ENCODE measurements around the gene CAPN1. TPM values are rescaled to one million over a fixed set of nuclear protein-coding genes. Genes with fewer than 3 reads are reported as not detected.
"Not testable (repeated sequence)": the region's sequence is repeated elsewhere in the genome, so short reads cannot be mapped to it uniquely, and the experiment has no call there.

CAPN1 gene
- total RNA-seq, 1 experiment from 2014 or later: 40.5 TPM

DNA sequence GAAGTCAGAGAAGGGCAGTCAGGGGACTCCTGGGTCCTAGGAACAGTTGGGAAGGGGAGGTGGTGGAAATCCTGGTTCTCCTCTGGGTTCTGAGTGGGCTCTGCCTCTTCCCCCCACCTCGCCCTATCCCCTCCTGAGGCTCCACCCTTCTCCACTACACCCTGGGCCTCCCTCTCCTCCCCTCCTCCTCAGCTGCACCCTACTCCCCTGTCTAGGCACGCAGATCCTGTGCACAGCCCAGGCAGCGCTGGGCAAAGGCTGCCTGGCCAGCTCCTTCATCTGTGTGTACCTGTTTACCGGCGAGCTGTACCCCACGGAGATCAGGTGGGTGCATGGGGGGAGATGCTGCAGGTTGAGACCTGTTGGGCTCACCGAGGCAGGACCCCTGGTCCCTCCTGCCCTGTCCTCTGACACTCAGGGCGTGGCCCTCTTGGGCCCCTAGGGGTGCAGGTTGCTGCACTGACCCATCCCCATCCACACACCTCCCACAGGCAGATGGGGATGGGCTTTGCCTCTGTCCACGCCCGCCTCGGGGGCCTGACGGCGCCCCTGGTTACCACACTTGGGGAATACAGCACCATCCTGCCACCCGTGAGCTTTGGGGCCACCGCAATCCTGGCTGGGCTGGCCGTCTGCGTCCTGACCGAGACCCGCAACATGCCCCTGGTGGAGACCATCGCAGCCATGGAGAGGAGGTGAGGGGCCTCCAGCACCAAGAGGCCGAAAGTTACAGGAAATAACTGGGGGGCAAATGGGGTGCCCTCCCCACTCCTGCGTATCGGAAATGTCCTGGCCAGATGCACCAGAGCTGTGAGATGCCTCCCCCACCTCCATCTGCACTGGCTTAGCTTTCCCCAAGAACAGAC, 54.7 kb downstream of the CAPN1 start:
- in situ Hi-C loops (cut with HindIII; ENCODE audit: low pct_unique_long_range_greater_than_20kb, low sequenced_read_pairs): no loop called here
- no peak for DNase-seq (ENCODE audit: low read depth, low spot score)

DNA sequence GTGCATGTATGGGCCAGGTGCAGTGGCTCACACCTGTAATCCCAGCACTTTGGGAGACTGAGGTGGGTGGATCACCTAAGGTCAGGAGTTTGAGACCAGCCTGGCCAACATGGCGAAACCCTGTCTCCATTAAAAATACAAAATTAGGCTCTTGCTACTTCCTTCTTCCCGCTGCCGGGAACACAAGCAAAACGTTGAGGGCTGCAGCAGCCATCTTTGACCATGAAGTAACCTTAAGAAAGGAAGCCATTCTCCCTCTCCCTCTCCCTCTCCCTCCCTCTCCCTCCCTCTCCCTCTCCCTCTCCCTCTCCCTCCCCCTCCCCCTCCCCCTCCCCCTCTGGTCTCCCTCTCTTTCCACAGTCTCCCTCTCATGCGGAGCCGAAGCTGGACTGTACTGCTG, 56.6 kb downstream of the CAPN1 start:
- in situ Hi-C loops (cut with HindIII; ENCODE audit: low pct_unique_long_range_greater_than_20kb, low sequenced_read_pairs); DNase-seq (ENCODE audit: low read depth, low spot score): not testable (repeated sequence)

DNA sequence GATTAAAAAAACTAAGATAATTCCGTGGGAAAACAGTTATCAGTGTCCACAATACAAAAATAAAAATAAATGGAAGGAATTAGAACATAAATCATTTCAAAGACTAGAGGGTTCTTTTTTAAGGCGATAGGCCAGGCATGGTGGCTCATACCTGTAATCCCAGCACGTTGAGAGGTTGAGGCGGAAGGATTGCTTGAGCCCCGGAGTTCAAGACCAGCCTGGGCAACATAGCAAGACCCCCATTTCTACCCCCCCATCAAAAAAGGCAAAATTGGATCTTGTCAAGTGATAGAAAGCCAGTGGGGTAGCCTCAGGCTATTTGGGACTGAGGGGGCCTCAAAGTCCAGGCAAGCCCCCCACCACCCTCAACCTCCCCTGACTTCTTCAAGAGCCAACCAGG, 59.4 kb downstream of the CAPN1 start:
- no peak for DNase-seq (ENCODE audit: low read depth, low spot score)
- in situ Hi-C loops (cut with HindIII; ENCODE audit: low pct_unique_long_range_greater_than_20kb, low sequenced_read_pairs): no loop called here

DNA sequence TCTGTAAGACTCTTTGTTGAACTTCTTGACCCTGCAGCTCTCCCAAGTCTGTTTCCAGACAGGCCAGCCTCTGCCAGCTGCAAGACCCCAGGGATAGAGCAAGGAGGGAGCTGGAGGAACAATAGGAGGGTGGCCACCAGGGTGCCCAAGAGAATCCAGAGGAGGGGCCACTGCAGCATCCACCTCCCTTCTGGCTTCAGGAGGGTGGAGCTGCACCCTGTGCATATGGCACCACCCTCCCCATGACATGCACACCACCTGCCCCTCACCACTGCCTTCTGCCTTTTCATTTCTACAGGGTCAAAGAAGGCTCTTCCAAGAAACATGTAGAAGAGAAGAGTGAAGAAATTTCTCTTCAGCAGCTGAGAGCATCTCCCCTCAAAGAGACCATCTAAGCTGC, 60.0 kb downstream of the CAPN1 start:
- no peak for DNase-seq (ENCODE audit: low read depth, low spot score)
- in situ Hi-C loops (cut with HindIII; ENCODE audit: low pct_unique_long_range_greater_than_20kb, low sequenced_read_pairs): no loop called here

DNA sequence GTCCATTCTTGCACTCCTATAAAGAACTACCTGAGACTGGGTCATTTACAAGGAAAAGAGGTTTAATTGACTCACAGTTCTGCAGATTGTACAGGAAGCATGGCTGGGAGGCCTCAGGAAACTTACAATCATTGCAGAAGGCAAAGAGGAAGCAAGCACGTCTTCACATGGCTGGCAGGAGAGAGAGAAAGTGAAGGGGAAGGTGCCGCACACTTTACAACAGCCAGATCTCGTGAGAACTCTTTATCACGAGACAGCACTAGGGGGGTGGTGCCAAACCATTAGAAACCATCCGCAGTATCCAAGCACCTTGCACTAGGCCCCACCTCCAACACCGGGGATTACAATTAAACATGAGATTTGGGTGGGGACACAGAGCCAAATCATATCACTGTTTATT, 60.7 kb downstream of the CAPN1 start:
- no peak for DNase-seq (ENCODE audit: low read depth, low spot score)
- in situ Hi-C loops (cut with HindIII; ENCODE audit: low pct_unique_long_range_greater_than_20kb, low sequenced_read_pairs): no loop called here

DNA sequence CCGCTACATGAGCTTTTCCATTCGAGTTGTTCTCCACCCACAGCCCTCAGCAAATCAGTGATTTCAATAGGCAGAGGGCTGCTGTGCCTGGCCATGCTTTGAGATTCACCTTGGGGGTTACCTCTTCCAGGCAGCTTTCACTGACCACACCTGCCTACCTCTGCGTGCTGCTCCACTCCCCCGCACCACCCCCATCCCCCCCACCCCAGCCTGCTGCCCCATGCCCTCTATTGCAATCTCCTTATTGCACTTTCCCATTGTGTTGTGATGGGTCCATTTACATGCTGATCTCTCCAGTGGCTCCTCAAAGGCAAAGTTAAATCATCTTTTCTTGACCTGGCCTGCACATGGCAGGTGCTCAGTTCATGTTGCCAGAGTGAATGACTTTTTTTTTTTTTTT, 62.1 kb downstream of the CAPN1 start:
- no peak for DNase-seq (ENCODE audit: low read depth, low spot score)
- in situ Hi-C loops (cut with HindIII; ENCODE audit: low pct_unique_long_range_greater_than_20kb, low sequenced_read_pairs): no loop called here

DNA sequence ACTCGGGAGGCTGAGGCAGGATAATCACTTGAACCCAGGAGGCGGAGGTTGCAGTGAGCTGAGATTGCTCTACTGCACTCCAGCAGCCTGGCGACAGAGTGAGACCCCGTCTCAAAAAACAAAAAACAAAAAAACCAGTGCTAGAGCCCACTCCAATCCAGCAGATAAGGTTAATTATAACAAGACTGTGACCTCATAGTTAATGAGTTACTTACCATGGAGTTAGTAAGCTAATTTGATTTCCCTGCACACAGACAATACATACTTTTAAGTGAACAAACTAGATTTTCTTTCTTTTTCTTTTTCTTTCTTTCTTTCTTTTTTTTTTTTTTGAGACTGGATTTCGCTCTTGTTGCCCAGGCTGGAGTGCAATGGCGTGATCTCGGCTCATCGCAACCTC, 63.3 kb downstream of the CAPN1 start:
- DNase-seq (ENCODE audit: low read depth, low spot score); in situ Hi-C loops (cut with HindIII; ENCODE audit: low pct_unique_long_range_greater_than_20kb, low sequenced_read_pairs): not testable (repeated sequence)

DNA sequence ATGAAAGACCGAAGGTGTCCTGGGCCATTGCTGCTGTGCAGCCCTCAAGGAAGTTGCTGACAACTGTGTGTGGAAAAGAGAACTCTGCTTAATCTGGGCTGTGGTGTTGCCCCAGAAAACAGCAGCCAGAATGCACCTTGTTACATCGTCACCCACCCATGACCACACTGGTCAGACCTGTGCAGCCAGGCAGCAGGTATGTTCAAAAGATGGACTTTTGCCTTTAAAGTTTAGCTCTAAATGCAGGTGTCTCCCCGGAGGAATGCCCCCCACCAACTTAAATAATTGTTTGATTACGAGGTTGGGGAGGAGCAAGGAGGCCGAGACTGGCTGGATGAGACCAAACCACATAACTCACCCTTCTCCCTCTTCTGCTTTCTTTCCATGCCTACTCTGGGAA, 64.8 kb downstream of the CAPN1 start:
- no peak for DNase-seq (ENCODE audit: low read depth, low spot score)
- in situ Hi-C loops (cut with HindIII; ENCODE audit: low pct_unique_long_range_greater_than_20kb, low sequenced_read_pairs): no loop called here

DNA sequence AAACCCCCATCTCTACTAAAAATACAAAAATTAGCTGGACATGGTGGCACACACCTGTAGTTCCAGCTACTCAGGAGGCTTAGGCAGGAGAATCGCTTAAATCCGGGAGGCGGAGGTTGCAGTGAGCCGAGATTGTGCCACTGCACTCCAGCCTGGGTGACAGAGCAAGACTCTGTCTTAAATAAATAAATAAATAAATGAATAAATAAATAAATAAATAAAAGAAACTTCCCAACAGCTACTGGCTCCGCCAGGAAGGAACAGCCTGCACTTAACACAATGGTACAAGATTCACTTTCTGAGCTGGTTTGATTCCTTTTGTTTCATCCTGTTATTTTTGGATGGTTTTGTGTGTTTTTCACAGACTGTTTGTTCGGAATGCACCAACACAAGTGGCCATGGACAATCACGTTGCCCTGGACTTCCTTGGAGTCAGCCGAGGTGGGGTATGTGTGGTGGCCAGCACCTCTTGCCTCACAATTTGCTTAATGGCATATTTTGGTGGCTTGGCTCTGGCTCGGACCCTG, 66.5 kb downstream of the CAPN1 start:
- DNase-seq (ENCODE audit: low read depth, low spot score); in situ Hi-C loops (cut with HindIII; ENCODE audit: low pct_unique_long_range_greater_than_20kb, low sequenced_read_pairs): not testable (repeated sequence)

DNA sequence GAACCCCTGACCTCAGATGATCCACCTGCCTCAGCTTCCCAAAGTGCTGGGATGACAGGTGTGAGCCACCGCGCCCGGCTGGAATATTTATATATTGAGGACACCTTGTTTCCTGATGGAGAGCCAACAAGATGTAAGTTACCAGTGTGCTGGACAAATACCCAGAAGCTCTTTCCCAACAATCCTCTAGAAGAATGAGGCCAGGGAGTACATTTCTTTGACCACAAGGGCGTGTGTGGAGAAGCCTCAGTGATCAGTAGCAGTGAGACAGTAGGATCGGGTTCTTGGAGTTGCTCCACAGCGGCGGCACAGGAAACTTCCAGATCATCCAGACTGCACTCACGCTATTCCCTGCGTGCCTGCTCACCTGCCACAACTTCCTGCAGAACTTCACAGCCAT, 69.7 kb downstream of the CAPN1 start:
- DNase-seq (ENCODE audit: low read depth, low spot score): no peak
- in situ Hi-C loops (cut with HindIII; ENCODE audit: low pct_unique_long_range_greater_than_20kb, low sequenced_read_pairs): no loop called here

DNA sequence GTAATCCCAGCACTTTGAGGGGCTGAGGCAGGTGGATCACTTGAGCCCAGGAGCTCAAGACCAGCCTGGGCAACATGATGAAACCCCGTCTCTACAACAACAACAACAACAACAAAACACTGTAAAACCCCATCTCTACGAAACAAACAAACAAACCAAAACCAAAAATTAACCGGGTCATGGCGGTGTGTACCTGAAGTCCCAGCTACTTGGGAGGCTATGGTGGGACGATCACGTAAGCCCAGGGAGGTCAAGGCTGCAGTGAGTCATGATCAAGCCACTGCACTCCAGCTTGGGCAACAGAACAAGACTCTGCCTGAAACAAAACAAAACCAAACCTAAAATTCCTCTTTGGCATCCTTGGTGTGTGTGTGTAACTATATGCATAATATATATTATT, 73.0 kb downstream of the CAPN1 start:
- no peak for DNase-seq (ENCODE audit: low read depth, low spot score)
- in situ Hi-C loops (cut with HindIII; ENCODE audit: low pct_unique_long_range_greater_than_20kb, low sequenced_read_pairs): no loop called here

DNA sequence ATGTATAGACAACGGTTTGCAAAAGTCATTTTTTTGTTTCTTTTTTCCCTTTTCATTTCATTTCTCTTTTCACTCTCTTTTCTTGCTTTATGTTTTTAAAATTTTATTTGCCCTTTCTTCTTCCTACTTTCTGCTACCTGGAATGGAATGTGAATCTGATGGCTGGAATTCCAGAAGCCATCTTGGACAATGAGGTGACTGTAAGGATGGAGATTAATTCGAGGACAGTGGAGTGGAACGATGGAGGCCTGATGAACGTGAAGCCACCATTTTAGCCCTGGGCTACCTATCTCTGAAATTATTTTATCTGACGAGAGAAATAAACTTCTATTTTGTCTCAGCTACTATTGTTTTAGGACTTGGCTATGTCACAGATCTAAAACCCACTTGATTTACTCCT, 77.3 kb downstream of the CAPN1 start:
- DNase-seq (ENCODE audit: low read depth, low spot score): no peak
- in situ Hi-C loops (cut with HindIII; ENCODE audit: low pct_unique_long_range_greater_than_20kb, low sequenced_read_pairs): no loop called here

DNA sequence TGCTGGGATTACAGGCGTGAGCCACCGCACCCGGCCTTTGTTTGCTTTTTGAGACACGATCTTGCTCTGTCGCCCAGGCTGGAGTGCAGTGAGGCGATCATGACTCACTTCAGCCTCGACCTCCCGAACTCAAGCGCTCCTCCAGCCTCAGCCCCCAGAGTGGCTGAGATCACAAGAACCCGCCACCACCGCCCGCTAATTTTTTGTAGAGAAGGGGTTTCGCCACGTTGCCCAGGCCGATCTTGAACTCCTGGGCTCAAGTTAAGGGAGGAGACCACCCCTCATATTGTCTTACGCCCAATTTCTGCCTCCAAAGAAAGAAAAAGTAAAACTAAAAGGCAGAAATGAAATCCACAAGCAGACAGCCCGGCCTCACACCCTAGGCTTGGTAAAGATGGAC, 78.6 kb downstream of the CAPN1 start:
- in situ Hi-C loops (cut with HindIII; ENCODE audit: low pct_unique_long_range_greater_than_20kb, low sequenced_read_pairs): no loop called here

DNA sequence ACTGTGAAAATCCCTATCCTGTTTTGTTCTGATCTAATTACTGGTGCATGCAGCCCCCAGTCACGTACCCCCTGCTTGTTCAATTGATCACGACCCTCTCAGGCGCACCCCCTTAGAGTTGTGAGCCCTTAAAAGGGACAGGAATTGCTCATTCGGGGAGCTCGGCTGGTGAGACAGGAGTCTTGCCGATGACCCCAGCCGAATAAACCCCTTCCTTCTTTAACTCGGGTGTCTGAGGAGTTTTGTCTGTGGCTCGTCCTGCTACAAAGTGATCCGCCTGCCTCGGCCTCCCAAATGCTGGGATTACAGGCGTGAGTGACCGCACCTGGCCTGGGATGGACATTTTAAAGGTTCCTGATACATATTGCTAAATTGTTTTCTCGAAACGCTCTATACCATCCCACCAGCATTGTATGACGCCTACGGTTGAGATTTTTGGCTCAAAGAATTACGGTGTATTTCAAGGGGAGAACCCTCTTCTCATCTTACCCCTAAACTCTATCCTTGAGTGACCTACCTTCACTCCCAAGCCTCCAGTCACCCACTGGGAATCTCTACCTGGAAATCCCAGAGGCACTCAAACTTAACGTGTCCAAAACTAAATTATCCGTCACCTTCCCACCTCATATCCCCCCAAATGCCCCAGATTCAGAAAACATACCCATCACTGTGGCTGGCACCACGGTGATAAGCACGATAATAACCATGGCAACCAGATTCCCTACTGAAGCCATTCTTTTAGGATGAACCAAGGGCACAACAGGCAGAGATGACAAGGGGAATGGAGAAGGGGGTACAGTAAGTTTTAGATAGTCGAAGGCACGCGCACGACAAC, 79.2 kb downstream of the CAPN1 start:
- in situ Hi-C loops (cut with HindIII; ENCODE audit: low pct_unique_long_range_greater_than_20kb, low sequenced_read_pairs): no loop called here
- peak; percentile 6 for DNase-seq (ENCODE audit: low read depth, low spot score)

More for the DNA sequence above, 78.6 kb downstream of the CAPN1 start:
- DNase-seq (ENCODE audit: low read depth, low spot score): no peak

Small RNAs within 50 kb of the gene (small RNA-seq; reads per million reads assigned to genes)
- gene HIGD1AP10 (0 reads per million in 2 experiments), gene PDCL2P2 (0 reads per million in 2 experiments), gene RNU2-23P (0.10 to 5.6 reads per million in 2 experiments)

Other genes with a start within 250 kb of the CAPN1 start
- not detected in 2 replicates for gene GPHA2, start 246.0 kb upstream of the CAPN1 start, total RNA-seq (2014; rRNA removed; shearing (Covaris generic))
- gene MAJIN, start 209.8 kb upstream of the CAPN1 start, total RNA-seq (2014; rRNA removed; shearing (Covaris generic)): not detected in 2 replicates
- gene BATF2, start 185.0 kb upstream of the CAPN1 start, total RNA-seq (2014; rRNA removed; shearing (Covaris generic)): 0.43 and 0.45 TPM in 2 replicates
- gene ARL2, start 167.8 kb upstream of the CAPN1 start, total RNA-seq (2014; rRNA removed; shearing (Covaris generic)): 88.5 and 88.6 TPM in 2 replicates
- 6.2 and 7.4 TPM in 2 replicates for gene SNX15, start 154.5 kb upstream of the CAPN1 start, total RNA-seq (2014; rRNA removed; shearing (Covaris generic))
- 4.7 and 4.8 TPM in 2 replicates for gene SAC3D1, start 140.7 kb upstream of the CAPN1 start, total RNA-seq (2014; rRNA removed; shearing (Covaris generic))
- gene NAALADL1, start 123.4 kb upstream of the CAPN1 start, total RNA-seq (2014; rRNA removed; shearing (Covaris generic)): not detected in 2 replicates
- 18.8 and 21.7 TPM in 2 replicates for gene CDCA5, start 97.9 kb upstream of the CAPN1 start, total RNA-seq (2014; rRNA removed; shearing (Covaris generic))
- 22.2 and 23.8 TPM in 2 replicates for gene ZFPL1, start 97.7 kb upstream of the CAPN1 start, total RNA-seq (2014; rRNA removed; shearing (Covaris generic))
- 86.9 and 92.9 TPM in 2 replicates for gene VPS51, start 85.7 kb upstream of the CAPN1 start, total RNA-seq (2014; rRNA removed; shearing (Covaris generic))
- 3.4 and 5.3 TPM in 2 replicates for gene TM7SF2, start 70.1 kb upstream of the CAPN1 start, total RNA-seq (2014; rRNA removed; shearing (Covaris generic))
- gene ZNHIT2, start 64.2 kb upstream of the CAPN1 start, total RNA-seq (2014; rRNA removed; shearing (Covaris generic)): 7.5 and 8.1 TPM in 2 replicates
- 196 and 229 TPM in 2 replicates for gene FAU, start 59.8 kb upstream of the CAPN1 start, total RNA-seq (2014; rRNA removed; shearing (Covaris generic))
- gene MRPL49, start 59.6 kb upstream of the CAPN1 start, total RNA-seq (2014; rRNA removed; shearing (Covaris generic)): 52.2 and 53.9 TPM in 2 replicates
- 8.9 and 12.2 TPM in 2 replicates for gene SYVN1, start 47.4 kb upstream of the CAPN1 start, total RNA-seq (2014; rRNA removed; shearing (Covaris generic))
- not detected in 2 replicates for gene SPDYC, start 11.7 kb upstream of the CAPN1 start, total RNA-seq (2014; rRNA removed; shearing (Covaris generic))
- gene POLA2, start 80.0 kb downstream of the CAPN1 start, total RNA-seq (2014; rRNA removed; shearing (Covaris generic)): 5.1 and 19.5 TPM in 2 replicates
- gene CDC42EP2, start 132.9 kb downstream of the CAPN1 start, total RNA-seq (2014; rRNA removed; shearing (Covaris generic)): 0.42 and 1.2 TPM in 2 replicates
- gene DPF2, start 151.9 kb downstream of the CAPN1 start, total RNA-seq (2014; rRNA removed; shearing (Covaris generic)): 21.6 and 22.9 TPM in 2 replicates
- gene TIGD3, start 172.8 kb downstream of the CAPN1 start, total RNA-seq (2014; rRNA removed; shearing (Covaris generic)): 0.88 and 1.0 TPM in 2 replicates
- gene SLC25A45, start 200.7 kb downstream of the CAPN1 start, total RNA-seq (2014; rRNA removed; shearing (Covaris generic)): 3.4 and 4.6 TPM in 2 replicates
- 36.4 and 37.5 TPM in 2 replicates for gene FRMD8, start 204.7 kb downstream of the CAPN1 start, total RNA-seq (2014; rRNA removed; shearing (Covaris generic))
- 13.3 and 17.2 TPM in 2 replicates for gene NEAT1, start 240.9 kb downstream of the CAPN1 start, total RNA-seq (2014; rRNA removed; shearing (Covaris generic))